HL-60 (cell line): ENCODE data around the gene MXD4.

Experiments
- DNase-seq, 2 experiments: peaks; one replicate each; pipeline ENCODE4 v3.0.0-alpha.2; 2010 to 2020; ENCODE audit warnings: low read depth in 1 of 2, low spot score in 1 of 2
- H3K27ac ChIP-seq: fragments of 250-450 bp; sonication (Bioruptor Pico); replicated peaks from 2 replicates; pipeline ENCODE4 v1.5.1; 2020; ENCODE audit warnings: mild to moderate bottlenecking, moderate library complexity
- H3K27me3 ChIP-seq: fragments of 250-450 bp; sonication (Bioruptor Pico); 2 replicates; pipeline ENCODE4 v1.5.1; 2021; ENCODE audit warnings: mild to moderate bottlenecking, moderate library complexity; ENCODE audit not compliant: insufficient read depth, poor library complexity, severe bottlenecking
- H3K4me3 ChIP-seq: replicated peaks from 2 replicates; pipeline ENCODE4 v1.5.1; 2011; ENCODE audit warnings: mild to moderate bottlenecking, control low read depth, low read length; ENCODE audit not compliant: insufficient read depth
- CTCF ChIP-seq: IDR thresholded peaks from one replicate; pipeline ENCODE4 v1.5.1; 2011; ENCODE audit warnings: low read length, control low read depth, inconsistent platforms; ENCODE audit not compliant: insufficient read depth
- GABPA ChIP-seq: IDR thresholded peaks from 2 replicates; pipeline ENCODE4 v1.6.1; 2012; ENCODE audit warnings: low read depth
- POLR2AphosphoS5 ChIP-seq: IDR thresholded peaks from 2 replicates; pipeline ENCODE4 v1.6.1; 2012; ENCODE audit warnings: low read depth
- REST ChIP-seq: IDR thresholded peaks from 2 replicates; pipeline ENCODE4 v1.6.1; 2012; ENCODE audit warnings: low read depth; ENCODE audit not compliant: insufficient replicate concordance
- SPI1 ChIP-seq: IDR thresholded peaks from 2 replicates; pipeline ENCODE4 v1.6.1; 2012; ENCODE audit warnings: low read depth, mild to moderate bottlenecking, borderline replicate concordance

MXD4 gene

GRCh38 chr4:2289955-2290333, 28.0 kb upstream of the MXD4 start:
- no peak for DNase-seq
- Histone ChIP-seq H3K27ac (no peak overlapping the region), H3K4me3 (no peak overlapping the region), H3K27me3 (no peaks in the 10 kb centered on the region)
- no peak for TF ChIP-seq SPI1
- TF ChIP-seq POLR2AphosphoS5 = no peak
- no peak for TF ChIP-seq GABPA
- TF ChIP-seq CTCF = no peak
- no peak for TF ChIP-seq REST

GRCh38 chr4:2289311-2289954, 27.5 kb upstream of the MXD4 start:
- TF ChIP-seq CTCF (no peak), REST (no peak), GABPA (no peak), SPI1 (no peak), POLR2AphosphoS5 (no peak)
- H3K4me3 ChIP-seq = no peak overlapping the region
- no peak overlapping the region for H3K27ac ChIP-seq
- no peak for DNase-seq
- H3K27me3 ChIP-seq = no peaks in the 10 kb centered on the region

GRCh38 chr4:2288051-2288541, 26.2 kb upstream of the MXD4 start:
- Histone ChIP-seq H3K4me3 (no peak overlapping the region), H3K27ac (no peak overlapping the region), H3K27me3 (no peaks in the 10 kb centered on the region)
- DNase-seq = no peak
- TF ChIP-seq POLR2AphosphoS5 (no peak), SPI1 (no peak), REST (no peak), GABPA (no peak), CTCF (no peak)
